IPS DF 4.7 (cell line): ENCODE data around the gene TMEM126A.

Experiments
- DNase-seq: peaks from one replicate; pipeline ENCODE4 v3.0.0-alpha.2; 2013; ENCODE audit warnings: low spot score; ENCODE audit errors: extremely low read depth

TMEM126A gene

GRCh38 chr11:85694385-85694980, 46.7 kb downstream of the TMEM126A start:
- DNase-seq: no peak

GRCh38 chr11:85695546-85695945, 47.8 kb downstream of the TMEM126A start:
- no peak for DNase-seq

GRCh38 chr11:85697747-85698146, 50.0 kb downstream of the TMEM126A start:
- no peak for DNase-seq

GRCh38 chr11:85698195-85698594, 50.4 kb downstream of the TMEM126A start:
- DNase-seq: no peak

GRCh38 chr11:85699957-85700741, 52.4 kb downstream of the TMEM126A start:
- no peak for DNase-seq

GRCh38 chr11:85704967-85705366, 57.2 kb downstream of the TMEM126A start:
- no peak for DNase-seq

GRCh38 chr11:85705800-85706199, 58.0 kb downstream of the TMEM126A start:
- no peak for DNase-seq
